Astrocyte (in vitro differentiated cells and primary cell): ENCODE data around the gene RPL35. TPM values are rescaled to one million over a fixed set of nuclear protein-coding genes. Genes with fewer than 3 reads are reported as not detected.

Source experiments
- DNase-seq: peaks from one replicate; pipeline ENCODE4 v3.0.0-alpha.2; 2010; ENCODE audit warnings: low read depth
- FAIRE-seq: peaks from 2 replicates; lab custom pipeline; 2011; peaks lifted over from hg19 to GRCh38; lab: Jason Lieb, UNC
- H2AFZ ChIP-seq: 2 replicates; pipeline ENCODE4 v1.6.0; 2012; ENCODE audit warnings: low read depth, low read length, inconsistent platforms
- H3K27ac ChIP-seq: 2 replicates; pipeline ENCODE4 v1.5.1; 2011; ENCODE audit warnings: low read depth, low read length, inconsistent platforms
- H3K27me3 ChIP-seq: 2 replicates; pipeline ENCODE4 v1.6.0; 2011; ENCODE audit warnings: low read length, inconsistent platforms; ENCODE audit not compliant: insufficient read depth
- H3K36me3 ChIP-seq: 2 replicates; pipeline ENCODE4 v1.5.1; 2011; ENCODE audit warnings: low read length, inconsistent platforms; ENCODE audit not compliant: insufficient read depth
- H3K4me1 ChIP-seq: 2 replicates; pipeline ENCODE4 v1.5.1; 2011; ENCODE audit warnings: low read length, inconsistent platforms; ENCODE audit not compliant: insufficient read depth
- H3K4me2 ChIP-seq: 2 replicates; pipeline ENCODE4 v1.6.0; 2012; ENCODE audit warnings: low read length, inconsistent platforms
- H3K4me3 ChIP-seq: 2 replicates; pipeline ENCODE4 v1.5.1; 2011; ENCODE audit warnings: low read depth, mild to moderate bottlenecking, low read length, inconsistent platforms; ENCODE audit not compliant: insufficient read depth
- H3K79me2 ChIP-seq: 2 replicates; pipeline ENCODE4 v1.6.0; 2012; ENCODE audit warnings: mild to moderate bottlenecking, low read length, inconsistent platforms; ENCODE audit not compliant: insufficient read depth
- H3K9ac ChIP-seq: 2 replicates; pipeline ENCODE4 v1.6.0; 2012; ENCODE audit warnings: mild to moderate bottlenecking, low read length, inconsistent platforms
- H3K9me3 ChIP-seq: 2 replicates; pipeline ENCODE4 v1.5.1; 2012; ENCODE audit warnings: low read depth, mild to moderate bottlenecking, low read length, inconsistent platforms; ENCODE audit not compliant: insufficient read depth
- H4K20me1 ChIP-seq: 2 replicates; pipeline ENCODE4 v1.6.0; 2012; ENCODE audit warnings: low read length, inconsistent platforms; ENCODE audit not compliant: insufficient read depth
- H3K27ac Mint-ChIP-seq: one replicate; pipeline ENCODE4 v1.8.0; 2021; ENCODE audit warnings: mild to moderate bottlenecking, mixed read lengths; ENCODE audit not compliant: unreplicated experiment
- H3K27me3 Mint-ChIP-seq: one replicate; pipeline ENCODE4 v1.8.0; 2021; ENCODE audit warnings: low read depth, mixed read lengths; ENCODE audit not compliant: unreplicated experiment
- H3K36me3 Mint-ChIP-seq: one replicate; pipeline ENCODE4 v1.8.0; 2021; ENCODE audit warnings: low read depth, mixed read lengths; ENCODE audit not compliant: unreplicated experiment
- H3K4me1 Mint-ChIP-seq: one replicate; pipeline ENCODE4 v1.8.0; 2021; ENCODE audit warnings: low read depth, mixed read lengths; ENCODE audit not compliant: unreplicated experiment
- H3K4me3 Mint-ChIP-seq: one replicate; pipeline ENCODE4 v1.8.0; 2021; ENCODE audit warnings: mild to moderate bottlenecking, moderate library complexity, mixed read lengths; ENCODE audit not compliant: unreplicated experiment
- H3K9me3 Mint-ChIP-seq: one replicate; pipeline ENCODE4 v1.8.0; 2021; ENCODE audit warnings: mild to moderate bottlenecking, mixed read lengths; ENCODE audit not compliant: unreplicated experiment
- EZH2 ChIP-seq: IDR thresholded peaks from 2 replicates; pipeline ENCODE4 v1.6.1; 2012; ENCODE audit warnings: mild to moderate bottlenecking, low read length, inconsistent platforms; ENCODE audit not compliant: insufficient read depth
- total RNA-seq: library from RNA; stranded (reverse); gene quantifications from 2 replicates; pipeline ENCODE4 v1.2.1, GENCODE V29; 2021
- TF ChIP-seq, protein P1 (sequence below): IDR thresholded peaks from 2 replicates; pipeline ENCODE4 v1.5.1; 2011; ENCODE audit warnings: low read depth, mild to moderate bottlenecking, inconsistent platforms, low read length, moderate library complexity; ENCODE audit not compliant: insufficient read depth

RPL35 gene
- total RNA-seq, 1 donor from 2014 or later: 1,259 TPM

DNA sequence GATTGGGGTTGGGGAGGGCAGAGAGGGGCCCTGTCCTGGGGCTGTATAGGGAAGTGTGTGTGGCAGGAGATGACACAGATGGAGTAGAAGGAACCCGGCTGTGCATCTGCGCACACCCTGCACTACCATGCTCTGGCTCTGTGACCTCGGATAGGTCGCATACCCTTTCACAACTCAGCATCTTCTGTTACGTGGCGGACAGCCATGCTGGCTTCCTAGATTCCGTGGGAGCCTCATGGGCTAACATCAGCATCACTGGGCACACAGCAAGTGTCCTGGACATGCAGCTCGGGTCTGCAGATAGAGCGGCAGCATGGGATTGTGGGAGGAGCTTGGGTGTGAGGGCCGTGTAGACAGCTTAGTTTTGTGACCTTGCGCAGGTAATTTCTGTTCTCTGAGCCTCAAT lies 9.4 kb upstream of the RPL35 start:
- Histone ChIP-seq H3K9ac (peak overlapping the region; percentile 99), H4K20me1 (peaks cover 63% of the 10 kb centered on the region), H3K4me3 (peak overlapping the region; percentile 94), H3K4me1 (peaks cover 24% of the 10 kb centered on the region), H2AFZ (no peak overlapping the region), H3K27ac (no peak overlapping the region), H3K9me3 (no peaks in the 10 kb centered on the region), H3K4me2 (peak overlapping the region; percentile 96), H3K79me2 (peaks cover 87% of the 10 kb centered on the region), H3K27me3 (no peaks in the 10 kb centered on the region), H3K36me3 (peaks cover 13% of the 10 kb centered on the region)
- Mint-ChIP-seq H3K4me1 (peaks cover 29% of the 10 kb centered on the region), H3K9me3 (no peaks in the 10 kb centered on the region), H3K36me3 (peaks cover 10% of the 10 kb centered on the region), H3K27me3 (no peaks in the 10 kb centered on the region), H3K4me3 (peak overlapping the region; percentile 90), H3K27ac (peak overlapping the region; percentile 36)
- FAIRE-seq: no peak
- DNase-seq: no peak
- TF ChIP-seq EZH2: no peak
- TF ChIP-seq, protein P1, sequence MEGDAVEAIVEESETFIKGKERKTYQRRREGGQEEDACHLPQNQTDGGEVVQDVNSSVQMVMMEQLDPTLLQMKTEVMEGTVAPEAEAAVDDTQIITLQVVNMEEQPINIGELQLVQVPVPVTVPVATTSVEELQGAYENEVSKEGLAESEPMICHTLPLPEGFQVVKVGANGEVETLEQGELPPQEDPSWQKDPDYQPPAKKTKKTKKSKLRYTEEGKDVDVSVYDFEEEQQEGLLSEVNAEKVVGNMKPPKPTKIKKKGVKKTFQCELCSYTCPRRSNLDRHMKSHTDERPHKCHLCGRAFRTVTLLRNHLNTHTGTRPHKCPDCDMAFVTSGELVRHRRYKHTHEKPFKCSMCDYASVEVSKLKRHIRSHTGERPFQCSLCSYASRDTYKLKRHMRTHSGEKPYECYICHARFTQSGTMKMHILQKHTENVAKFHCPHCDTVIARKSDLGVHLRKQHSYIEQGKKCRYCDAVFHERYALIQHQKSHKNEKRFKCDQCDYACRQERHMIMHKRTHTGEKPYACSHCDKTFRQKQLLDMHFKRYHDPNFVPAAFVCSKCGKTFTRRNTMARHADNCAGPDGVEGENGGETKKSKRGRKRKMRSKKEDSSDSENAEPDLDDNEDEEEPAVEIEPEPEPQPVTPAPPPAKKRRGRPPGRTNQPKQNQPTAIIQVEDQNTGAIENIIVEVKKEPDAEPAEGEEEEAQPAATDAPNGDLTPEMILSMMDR: no peak

DNA sequence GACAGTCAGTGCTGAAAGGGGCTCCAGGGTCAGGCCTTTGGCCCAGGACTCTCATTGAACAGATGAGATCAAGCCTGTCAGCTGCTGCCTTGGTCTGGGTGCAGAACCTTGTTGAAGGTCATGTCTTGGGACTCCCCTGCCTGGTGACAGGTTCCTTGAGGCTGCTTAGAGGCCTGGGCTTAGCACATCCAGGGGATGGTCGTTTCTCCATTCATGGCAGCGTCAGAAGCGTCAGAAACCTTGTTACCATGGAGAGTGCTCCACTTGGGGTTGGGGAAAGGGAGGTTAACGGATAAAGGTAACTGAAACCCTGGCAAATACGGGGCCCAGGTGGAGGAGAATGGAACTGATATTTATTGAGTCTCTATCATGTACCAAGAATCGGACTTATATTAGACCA lies 9.0 kb upstream of the RPL35 start:
- DNase-seq (no peak), FAIRE-seq (no peak)
- peak overlapping the region; percentile 99 for H3K9ac ChIP-seq
- H3K79me2 ChIP-seq: peaks cover 86% of the 10 kb centered on the region
- no peak for TF ChIP-seq EZH2
- H3K36me3 Mint-ChIP-seq: peaks cover 10% of the 10 kb centered on the region
- H3K27ac Mint-ChIP-seq: peak overlapping the region; percentile 91
- no peaks in the 10 kb centered on the region for H3K9me3 Mint-ChIP-seq
- H3K9me3 ChIP-seq: no peaks in the 10 kb centered on the region
- peak overlapping the region; percentile 96 for H3K4me2 ChIP-seq
- H4K20me1 ChIP-seq: peaks cover 59% of the 10 kb centered on the region
- H3K27me3 Mint-ChIP-seq: no peaks in the 10 kb centered on the region
- peak overlapping the region; percentile 96 for H3K27ac ChIP-seq
- H3K27me3 ChIP-seq: no peaks in the 10 kb centered on the region
- peak overlapping the region; percentile 90 for H3K4me3 Mint-ChIP-seq
- H3K36me3 ChIP-seq: peaks cover 12% of the 10 kb centered on the region
- H3K4me1 ChIP-seq: peaks cover 24% of the 10 kb centered on the region
- no peak overlapping the region for H2AFZ ChIP-seq
- peaks cover 29% of the 10 kb centered on the region for H3K4me1 Mint-ChIP-seq
- peak overlapping the region; percentile 94 for H3K4me3 ChIP-seq

DNA sequence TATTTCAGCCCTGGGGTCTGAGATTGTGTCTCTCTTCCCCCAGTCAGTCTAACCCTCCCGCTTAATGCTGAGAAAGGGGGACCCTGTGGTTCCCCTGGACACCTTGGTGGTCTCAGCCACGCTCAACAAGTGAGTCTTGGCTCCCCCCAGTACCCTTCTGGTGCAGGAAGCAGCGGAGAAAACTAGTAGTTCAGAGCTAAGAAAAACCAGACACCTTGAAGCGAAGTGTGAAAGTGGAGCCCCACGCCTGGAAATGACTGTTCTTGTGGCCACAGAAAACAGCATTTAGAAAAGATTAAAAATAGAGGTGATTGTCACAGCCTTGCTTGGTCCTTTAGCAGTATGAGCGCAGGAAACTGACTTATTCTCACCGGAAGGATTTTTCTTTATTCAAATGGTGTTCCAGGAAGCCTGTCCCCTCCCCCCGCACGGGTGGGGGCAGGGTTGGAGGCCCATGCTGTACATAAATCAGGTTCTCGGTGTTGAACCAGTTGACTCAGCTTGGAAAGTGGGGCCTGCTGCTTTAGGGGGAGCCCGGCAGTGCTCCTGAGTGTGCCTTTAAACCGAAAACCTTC lies 8.3 kb upstream of the RPL35 start:
- Histone ChIP-seq H2AFZ (peak overlapping the region; percentile 9), H3K4me1 (peaks cover 24% of the 10 kb centered on the region), H3K4me3 (peak overlapping the region; percentile 94), H3K4me2 (peak overlapping the region; percentile 96), H3K27me3 (no peaks in the 10 kb centered on the region), H4K20me1 (peaks cover 52% of the 10 kb centered on the region), H3K9ac (peak overlapping the region; percentile 99), H3K36me3 (peaks cover 7% of the 10 kb centered on the region), H3K79me2 (peaks cover 79% of the 10 kb centered on the region), H3K27ac (peak overlapping the region; percentile 96), H3K9me3 (no peaks in the 10 kb centered on the region)
- peaks cover 7% of the 10 kb centered on the region for H3K36me3 Mint-ChIP-seq
- H3K9me3 Mint-ChIP-seq: no peaks in the 10 kb centered on the region
- FAIRE-seq (no peak), DNase-seq (no peak)
- H3K4me3 Mint-ChIP-seq: peak overlapping the region; percentile 90
- peaks cover 29% of the 10 kb centered on the region for H3K4me1 Mint-ChIP-seq
- H3K27ac Mint-ChIP-seq: peak overlapping the region; percentile 91
- no peaks in the 10 kb centered on the region for H3K27me3 Mint-ChIP-seq
- TF ChIP-seq, protein P1: no peak
- no peak for TF ChIP-seq EZH2
